Measurements from ENCODE around the gene RCAN3. TPM values are rescaled to one million over a fixed set of nuclear protein-coding genes. Genes with fewer than 3 reads are reported as not detected.
"Not testable (repeated sequence)": the region's sequence is repeated elsewhere in the genome, so short reads cannot be mapped to it uniquely, and the experiment has no call there.

Gene RCAN3
- total and polyA plus RNA-seq, 4 donors = 0.84 to 4.8 (median 3.1) TPM

DNA sequence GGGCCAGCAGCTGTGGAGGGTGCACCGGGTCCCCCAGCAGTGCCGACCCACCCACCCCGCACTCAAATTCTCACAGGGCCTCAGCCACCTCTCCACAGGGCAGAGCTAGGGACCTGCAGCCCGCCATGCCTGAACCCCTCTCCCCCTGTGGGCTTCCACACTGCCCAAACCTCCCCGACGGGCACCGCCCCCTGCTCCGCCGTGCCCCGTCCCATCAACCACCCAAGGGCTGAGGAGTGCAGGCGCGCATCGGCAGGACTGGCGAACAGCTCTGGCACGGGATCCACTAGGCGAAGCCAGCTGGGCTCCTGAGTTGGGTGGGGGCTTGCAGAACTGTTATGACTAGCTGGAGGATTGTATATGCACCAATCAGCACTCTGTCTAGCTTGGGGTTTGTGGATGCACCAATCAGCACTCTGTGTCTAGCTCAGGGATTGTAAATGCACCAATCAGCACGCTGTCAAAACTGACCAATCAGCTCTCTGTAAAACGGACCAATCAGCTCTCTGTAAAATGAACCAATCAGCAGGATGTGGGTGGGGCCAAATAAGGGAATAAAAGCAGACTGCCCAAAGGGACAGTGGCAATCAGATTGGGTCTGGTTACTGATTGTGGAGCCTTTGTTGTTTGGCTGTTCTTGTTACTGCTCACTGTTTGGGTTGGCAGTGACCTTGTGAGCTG lies 12.4 kb upstream of the RCAN3 start:
- H3K4me3 ChIP-seq (ENCODE audit: low read length in 2 of 2) = no peak overlapping the region
- ATAC-seq (ENCODE audit: low FRiP score) = no peak
- peaks cover 2% of the 10 kb centered on the region for H3K9me3 ChIP-seq (ENCODE audit: control insufficient read depth, low read length)
- DNase-seq = no peak
- intact Hi-C loops (cut with DNase I) = no loop called here
- no peaks in the 10 kb centered on the region for H3K36me3 ChIP-seq (ENCODE audit: control insufficient read depth in 1 of 2, insufficient read depth in 2 of 2, low read length in 1 of 2)
- H3K27me3 ChIP-seq (ENCODE audit: control insufficient read depth in 1 of 2, insufficient read depth in 2 of 2, low read length in 1 of 2) = no peaks in the 10 kb centered on the region
- WGBS, 2 donors = 97% methylated on average over 18 of the region's 18 CpGs
- H3K4me1 ChIP-seq (ENCODE audit: control insufficient read depth in 1 of 2, insufficient read depth in 2 of 2, low read length in 2 of 2) = no peaks in the 10 kb centered on the region
- H3K27ac ChIP-seq (ENCODE audit: low read depth in 1 of 2, low read length in 2 of 2) = no peak overlapping the region

GRCh38 chr1:24491577-24492360 lies 10.9 kb upstream of the RCAN3 start:
- Histone ChIP-seq H3K9me3 (ENCODE audit: control insufficient read depth, low read length) (peaks cover 4% of the 10 kb centered on the region), H3K4me1 (ENCODE audit: control insufficient read depth in 1 of 2, insufficient read depth in 2 of 2, low read length in 2 of 2) (no peaks in the 10 kb centered on the region), H3K36me3 (ENCODE audit: control insufficient read depth in 1 of 2, insufficient read depth in 2 of 2, low read length in 1 of 2) (no peaks in the 10 kb centered on the region), H3K27ac (ENCODE audit: low read depth in 1 of 2, low read length in 2 of 2) (no peak overlapping the region), H3K27me3 (ENCODE audit: control insufficient read depth in 1 of 2, insufficient read depth in 2 of 2, low read length in 1 of 2) (no peaks in the 10 kb centered on the region), H3K4me3 (ENCODE audit: low read length in 2 of 2) (no peak overlapping the region)
- WGBS, 2 donors = 41 to 50% methylated on average over 15 of the region's 15 CpGs
- ATAC-seq (ENCODE audit: low FRiP score) = no peak
- no peak for DNase-seq
- intact Hi-C loops (cut with DNase I) = no loop called here

- H3K36me3 ChIP-seq (ENCODE audit: control insufficient read depth in 1 of 2, insufficient read depth in 2 of 2, low read length in 1 of 2); intact Hi-C loops (cut with DNase I); DNase-seq; H3K4me3 ChIP-seq (ENCODE audit: low read length in 2 of 2); H3K9me3 ChIP-seq (ENCODE audit: control insufficient read depth, low read length); H3K4me1 ChIP-seq (ENCODE audit: control insufficient read depth in 1 of 2, insufficient read depth in 2 of 2, low read length in 2 of 2); H3K27me3 ChIP-seq (ENCODE audit: control insufficient read depth in 1 of 2, insufficient read depth in 2 of 2, low read length in 1 of 2); ATAC-seq (ENCODE audit: low FRiP score); H3K27ac ChIP-seq (ENCODE audit: low read depth in 1 of 2, low read length in 2 of 2): not testable (repeated sequence)
- WGBS, 2 donors = 88 to 90% methylated on average over 9 of the region's 9 CpGs
These were observed 9.7 kb upstream of the RCAN3 start for GRCh38 chr1:24492935-24493334.

DNA sequence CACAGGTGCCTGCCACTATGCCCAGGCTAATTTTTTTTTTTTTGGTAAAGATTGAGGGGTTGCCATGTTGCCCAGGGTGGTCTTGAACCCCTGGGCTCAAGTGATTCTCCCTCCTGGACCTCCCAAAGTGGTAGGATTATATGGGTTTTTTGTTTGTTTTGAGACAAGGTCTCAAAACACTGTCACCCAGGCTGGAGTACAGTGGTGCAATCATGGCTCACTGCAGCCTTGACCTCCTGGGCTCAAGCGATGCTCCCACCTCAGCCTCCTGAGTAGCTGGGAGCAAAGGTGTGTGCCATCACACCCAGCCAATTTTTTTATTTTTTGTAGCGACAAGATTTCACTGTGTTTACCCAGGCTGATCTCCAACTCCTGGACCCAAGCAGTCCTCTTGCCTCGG lies 8.9 kb upstream of the RCAN3 start:
- DNase-seq = no peak
- no peak for ATAC-seq (ENCODE audit: low FRiP score)
- intact Hi-C loops (cut with DNase I) = no loop called here
- Histone ChIP-seq H3K4me3 (ENCODE audit: low read length in 2 of 2) (no peak overlapping the region), H3K36me3 (ENCODE audit: control insufficient read depth in 1 of 2, insufficient read depth in 2 of 2, low read length in 1 of 2) (no peaks in the 10 kb centered on the region), H3K27ac (ENCODE audit: low read depth in 1 of 2, low read length in 2 of 2) (no peak overlapping the region), H3K9me3 (ENCODE audit: control insufficient read depth, low read length) (peaks cover 4% of the 10 kb centered on the region), H3K4me1 (ENCODE audit: control insufficient read depth in 1 of 2, insufficient read depth in 2 of 2, low read length in 2 of 2) (no peaks in the 10 kb centered on the region), H3K27me3 (ENCODE audit: control insufficient read depth in 1 of 2, insufficient read depth in 2 of 2, low read length in 1 of 2) (no peaks in the 10 kb centered on the region)
- WGBS, 2 donors = 79 to 84% methylated on average over 3 of the region's 3 CpGs

DNA sequence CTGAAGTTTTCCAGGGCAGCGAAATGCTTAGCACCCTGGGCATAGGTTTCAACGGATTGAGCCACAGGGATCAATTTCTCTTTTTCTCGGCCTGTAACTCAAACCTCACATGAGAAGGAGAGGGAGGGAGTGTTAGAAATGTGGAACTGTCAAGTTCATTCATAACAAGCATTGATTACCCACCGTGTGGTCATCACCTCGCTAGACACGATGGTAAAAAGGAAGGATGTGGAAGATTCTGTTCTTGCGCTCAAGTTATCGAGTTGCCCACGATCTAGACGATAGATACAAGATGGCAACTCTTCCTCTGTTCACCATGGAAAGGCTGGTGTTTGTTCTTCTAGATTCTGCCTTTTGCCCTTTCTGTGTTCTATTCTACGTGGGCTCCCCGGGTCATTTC lies 4.0 kb upstream of the RCAN3 start:
- Histone ChIP-seq H3K27ac (ENCODE audit: low read depth in 1 of 2, low read length in 2 of 2) (no peak overlapping the region), H3K4me1 (ENCODE audit: control insufficient read depth in 1 of 2, insufficient read depth in 2 of 2, low read length in 2 of 2) (no peaks in the 10 kb centered on the region), H3K36me3 (ENCODE audit: control insufficient read depth in 1 of 2, insufficient read depth in 2 of 2, low read length in 1 of 2) (no peaks in the 10 kb centered on the region), H3K27me3 (ENCODE audit: control insufficient read depth in 1 of 2, insufficient read depth in 2 of 2, low read length in 1 of 2) (no peaks in the 10 kb centered on the region), H3K9me3 (ENCODE audit: control insufficient read depth, low read length) (peaks cover 1% of the 10 kb centered on the region), H3K4me3 (ENCODE audit: low read length in 2 of 2) (no peak overlapping the region)
- DNase-seq (no peak), ATAC-seq (ENCODE audit: low FRiP score) (no peak)
- 91 to 92% methylated on average over 12 of the region's 12 CpGs for WGBS, 2 donors
- intact Hi-C loops (cut with DNase I) = no loop called here

- no peak for ATAC-seq (ENCODE audit: low FRiP score)
- intact Hi-C loops (cut with DNase I) = no loop called here
These were observed 2.1 kb upstream of the RCAN3 start for GRCh38 chr1:24500448-24501048.

DNA sequence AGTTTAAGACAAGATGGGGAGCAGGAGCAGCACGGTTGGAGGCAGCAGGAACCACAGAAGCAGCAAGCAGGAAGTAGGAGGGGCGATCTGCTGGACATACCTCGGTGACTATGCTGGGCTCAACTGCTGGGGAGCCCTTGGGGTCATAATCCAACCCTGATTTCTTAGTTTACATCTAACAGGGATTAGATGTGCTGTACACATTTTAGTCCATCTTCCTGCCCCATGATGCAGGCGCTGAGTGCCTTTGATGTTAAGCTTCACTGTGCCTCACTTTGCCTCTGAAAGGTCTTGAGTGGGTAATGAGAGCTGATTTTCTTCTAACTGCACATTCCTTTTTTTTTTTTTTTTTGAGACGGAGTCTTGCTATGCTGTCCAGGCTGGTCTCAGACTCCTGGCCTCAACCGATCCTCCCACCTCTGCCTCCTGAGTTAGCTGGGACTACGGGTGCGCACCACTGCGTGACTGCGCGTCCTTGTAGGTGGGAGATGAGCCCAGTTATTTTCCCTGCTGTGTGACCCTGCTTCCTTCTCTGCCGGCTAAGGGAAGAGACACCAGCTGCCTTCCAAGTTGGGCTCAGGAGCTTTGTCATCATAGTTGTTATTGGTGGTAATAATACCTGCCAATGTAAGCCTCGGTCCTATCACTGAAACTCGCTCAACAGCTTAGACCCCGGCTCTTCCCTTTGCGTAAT lies 1.1 kb upstream of the RCAN3 start:
- H3K27ac ChIP-seq (ENCODE audit: low read depth in 1 of 2, low read length in 2 of 2) = no peak overlapping the region
- H3K36me3 ChIP-seq (ENCODE audit: control insufficient read depth in 1 of 2, insufficient read depth in 2 of 2, low read length in 1 of 2) = no peaks in the 10 kb centered on the region
- no peaks in the 10 kb centered on the region for H3K27me3 ChIP-seq (ENCODE audit: control insufficient read depth in 1 of 2, insufficient read depth in 2 of 2, low read length in 1 of 2)
- 60 to 62% methylated on average over 16 of the region's 16 CpGs for WGBS, 2 donors
- ATAC-seq (ENCODE audit: low FRiP score) = no peak
- H3K4me1 ChIP-seq (ENCODE audit: control insufficient read depth in 1 of 2, insufficient read depth in 2 of 2, low read length in 2 of 2) = no peaks in the 10 kb centered on the region
- no peaks in the 10 kb centered on the region for H3K9me3 ChIP-seq (ENCODE audit: control insufficient read depth, low read length)
- DNase-seq = peak in 1 of 2 donors; percentile 55
- no peak overlapping the region for H3K4me3 ChIP-seq (ENCODE audit: low read length in 2 of 2)
- intact Hi-C loops (cut with DNase I) = no loop called here

More at GRCh38 chr1:24500448-24501048, 2.1 kb upstream of the RCAN3 start:
- H3K27me3 ChIP-seq (ENCODE audit: control insufficient read depth in 1 of 2, insufficient read depth in 2 of 2, low read length in 1 of 2) = no peaks in the 10 kb centered on the region
- no peak for DNase-seq
- H3K4me3 ChIP-seq (ENCODE audit: low read length in 2 of 2) = no peak overlapping the region
- no peaks in the 10 kb centered on the region for H3K4me1 ChIP-seq (ENCODE audit: control insufficient read depth in 1 of 2, insufficient read depth in 2 of 2, low read length in 2 of 2)
- 57 to 65% methylated on average over 5 of the region's 5 CpGs for WGBS, 2 donors
- H3K27ac ChIP-seq (ENCODE audit: low read depth in 1 of 2, low read length in 2 of 2) = no peak overlapping the region
- H3K9me3 ChIP-seq (ENCODE audit: control insufficient read depth, low read length) = peaks cover 1% of the 10 kb centered on the region
- no peaks in the 10 kb centered on the region for H3K36me3 ChIP-seq (ENCODE audit: control insufficient read depth in 1 of 2, insufficient read depth in 2 of 2, low read length in 1 of 2)

- H3K36me3 ChIP-seq (ENCODE audit: control insufficient read depth in 1 of 2, insufficient read depth in 2 of 2, low read length in 1 of 2) = no peaks in the 10 kb centered on the region
- H3K9me3 ChIP-seq (ENCODE audit: control insufficient read depth, low read length) = no peaks in the 10 kb centered on the region
- H3K4me3 ChIP-seq (ENCODE audit: low read length in 2 of 2) = peak overlapping the region; percentile 55 to 87
- no peaks in the 10 kb centered on the region for H3K27me3 ChIP-seq (ENCODE audit: control insufficient read depth in 1 of 2, insufficient read depth in 2 of 2, low read length in 1 of 2)
- ATAC-seq (ENCODE audit: low FRiP score) (peak; percentile 83), DNase-seq (peak; percentile 74 to 85)
- intact Hi-C loops (cut with DNase I) = no loop called here
- H3K4me1 ChIP-seq (ENCODE audit: control insufficient read depth in 1 of 2, insufficient read depth in 2 of 2, low read length in 2 of 2) = no peaks in the 10 kb centered on the region
- 3% methylated on average over 31 to 39 of the region's 39 CpGs for WGBS, 2 donors
- H3K27ac ChIP-seq (ENCODE audit: low read depth in 1 of 2, low read length in 2 of 2) = no peak overlapping the region
These were observed 449 bp upstream of the RCAN3 start for GRCh38 chr1:24502065-24502708.
